SHP77 treated with DMSO at 0.1 percent for 48 hours (cell line): ENCODE measurements around the gene ITPKC.
"Not testable (repeated sequence)": the region's sequence is repeated elsewhere in the genome, so short reads cannot be mapped to it uniquely, and the experiment has no call there.

ENCODE experiments used
- DNase-seq: peaks from one replicate; lab custom pipeline; 2025; lab: John Stamatoyannopoulos, UW

Gene ITPKC

GRCh38 chr19:40766385-40766784 is 49.5 kb downstream of the ITPKC start:
- not testable (repeated sequence) for DNase-seq

GRCh38 chr19:40768869-40769268 is 52.0 kb downstream of the ITPKC start:
- no peak for DNase-seq

GRCh38 chr19:40771101-40771862 is 54.4 kb downstream of the ITPKC start:
- peak; percentile 47 for DNase-seq

- no peak for DNase-seq
Observed at GRCh38 chr19:40774916-40775631, 58.2 kb downstream of the ITPKC start, which contains the start of gene MIA. Gene MIA (plus strand): TSS chr19:40775521. CDS start chr19:40775543, 22 bp downstream.

- no peak for DNase-seq
Observed at GRCh38 chr19:40775632-40776022, 58.7 kb downstream of the ITPKC start.

GRCh38 chr19:40776364-40776763 is 59.5 kb downstream of the ITPKC start:
- DNase-seq: no peak

GRCh38 chr19:40776932-40777644 is 60.2 kb downstream of the ITPKC start:
- DNase-seq: peak; percentile 98

- no peak for DNase-seq
Observed at GRCh38 chr19:40777645-40777936, 60.7 kb downstream of the ITPKC start.

- peak; percentile 100 for DNase-seq
Observed at GRCh38 chr19:40777937-40778705, 61.2 kb downstream of the ITPKC start, which contains the start of gene RAB4B. Gene RAB4B (plus strand): TSS chr19:40778247. CDS start chr19:40778376, 129 bp downstream.

- no peak for DNase-seq
Observed at GRCh38 chr19:40778706-40779284, 61.9 kb downstream of the ITPKC start.

- DNase-seq: no peak
Observed at GRCh38 chr19:40780582-40780981, 63.7 kb downstream of the ITPKC start.

- DNase-seq: no peak
Observed at GRCh38 chr19:40781140-40781539, 64.2 kb downstream of the ITPKC start.

- no peak for DNase-seq
Observed at GRCh38 chr19:40783711-40784110, 66.8 kb downstream of the ITPKC start.

GRCh38 chr19:40784146-40784545 is 67.2 kb downstream of the ITPKC start:
- not testable (repeated sequence) for DNase-seq

GRCh38 chr19:40785526-40785925 is 68.6 kb downstream of the ITPKC start:
- DNase-seq: no peak

GRCh38 chr19:40786060-40787037 is 69.4 kb downstream of the ITPKC start:
- DNase-seq: no peak
